Mesenchymal stem cell (in vitro differentiated cells and primary cell): ENCODE measurements around the gene SYMPK.

ENCODE experiments used
- DNase-seq: peaks from one replicate; pipeline ENCODE4 v3.0.0-alpha.2; 2013
- H2AFZ ChIP-seq: one replicate; pipeline ENCODE4 v1.6.1; 2013; ENCODE audit warnings: low read depth, mild to moderate bottlenecking, control low read depth, inconsistent platforms, low read length, moderate library complexity
- H2AK5ac ChIP-seq: 2 replicates; pipeline ENCODE4 v1.6.1; 2013; ENCODE audit warnings: low read length, moderate library complexity, mild to moderate bottlenecking, inconsistent platforms; ENCODE audit not compliant: severe bottlenecking
- H2BK120ac ChIP-seq: one replicate; pipeline ENCODE4 v1.6.1; 2013; ENCODE audit warnings: low read depth, mild to moderate bottlenecking, inconsistent platforms, low read length, moderate library complexity
- H2BK12ac ChIP-seq, 2 experiments: one replicate each; pipeline ENCODE4 v1.6.1; 2013; ENCODE audit warnings: inconsistent platforms in 2 of 2, low read length in 2 of 2, mild to moderate bottlenecking in 2 of 2, moderate library complexity in 2 of 2, control low read depth in 1 of 2
- H2BK15ac ChIP-seq: one replicate; pipeline ENCODE4 v1.6.1; 2013; ENCODE audit warnings: mild to moderate bottlenecking, low read depth, inconsistent platforms; ENCODE audit not compliant: poor library complexity, severe bottlenecking
- H2BK5ac ChIP-seq: 2 replicates; pipeline ENCODE4 v1.6.1; 2013; ENCODE audit warnings: low read depth, mild to moderate bottlenecking, low read length, control low read depth, inconsistent platforms; ENCODE audit not compliant: poor library complexity, severe bottlenecking
- H3K14ac ChIP-seq, 2 experiments: one replicate each; pipeline ENCODE4 v1.6.1; 2013; ENCODE audit warnings: inconsistent platforms in 2 of 2, low read length in 2 of 2, control low read depth in 1 of 2, mild to moderate bottlenecking in 1 of 2, moderate library complexity in 1 of 2
- H3K18ac ChIP-seq, 2 experiments: one replicate each; pipeline ENCODE4 v1.6.1; 2013; ENCODE audit warnings: inconsistent platforms in 2 of 2, low read length in 2 of 2, control low read depth in 1 of 2, low read depth in 1 of 2, mild to moderate bottlenecking in 1 of 2
- H3K23ac ChIP-seq, 2 experiments: one replicate each; pipeline ENCODE4 v1.6.1; 2013; ENCODE audit warnings: inconsistent platforms in 2 of 2, low read length in 2 of 2, mild to moderate bottlenecking in 2 of 2, moderate library complexity in 2 of 2, control low read depth in 1 of 2
- H3K27ac ChIP-seq: 2 replicates; pipeline ENCODE4 v1.5.1; 2013; ENCODE audit warnings: mild to moderate bottlenecking, moderate library complexity, low read length, control low read depth, inconsistent platforms; ENCODE audit not compliant: poor library complexity, severe bottlenecking
- H3K27me3 ChIP-seq, 2 experiments: 2 replicates each; pipeline versions ENCODE4 v1.6.1 to v1.7.0; 2013; ENCODE audit warnings: low read length in 2 of 2, mild to moderate bottlenecking in 2 of 2, moderate library complexity in 2 of 2, control low read depth in 1 of 2, inconsistent platforms in 1 of 2; ENCODE audit not compliant: control insufficient read depth in 1 of 2, insufficient read depth in 1 of 2
- H3K36me3 ChIP-seq, 2 experiments: 2 replicates each; pipeline versions ENCODE4 v1.6.1 to v1.7.0; 2013; ENCODE audit warnings: low read length in 2 of 2, control low read depth in 1 of 2, inconsistent platforms in 1 of 2, low read depth in 1 of 2, mild to moderate bottlenecking in 1 of 2; ENCODE audit not compliant: insufficient read depth in 2 of 2, control insufficient read depth in 1 of 2
- H3K4ac ChIP-seq, 2 experiments: one replicate each; pipeline ENCODE4 v1.6.1; 2013; ENCODE audit warnings: inconsistent platforms in 2 of 2, low read length in 2 of 2, mild to moderate bottlenecking in 2 of 2, moderate library complexity in 2 of 2, control low read depth in 1 of 2, low read depth in 1 of 2
- H3K4me1 ChIP-seq: 2 replicates; pipeline ENCODE4 v1.6.1; 2013; ENCODE audit warnings: low read depth, low read length, control low read depth; ENCODE audit not compliant: control insufficient read depth, insufficient read depth
- H3K4me2 ChIP-seq: 2 replicates; pipeline ENCODE4 v1.6.1; 2013; ENCODE audit warnings: low read length, mild to moderate bottlenecking, inconsistent platforms; ENCODE audit not compliant: poor library complexity, severe bottlenecking
- H3K4me3 ChIP-seq, 2 experiments: 2 replicates each; pipeline versions ENCODE4 v1.5.1 to v1.7.0; 2013; ENCODE audit warnings: low read length in 2 of 2, mild to moderate bottlenecking in 2 of 2, control low read depth in 1 of 2, low read depth in 1 of 2; ENCODE audit not compliant: insufficient read depth in 1 of 2
- H3K79me1 ChIP-seq: replicated peaks from 2 replicates; pipeline ENCODE4 v1.6.1; 2013; ENCODE audit warnings: mild to moderate bottlenecking, control low read depth, low read length, inconsistent platforms; ENCODE audit not compliant: poor library complexity, severe bottlenecking
- H3K9ac ChIP-seq: 2 replicates; pipeline ENCODE4 v1.7.0; 2013; ENCODE audit warnings: mild to moderate bottlenecking, low read length, moderate library complexity
- H3K9me3 ChIP-seq: 2 replicates; pipeline ENCODE4 v1.7.0; 2013; ENCODE audit warnings: mild to moderate bottlenecking, low read length; ENCODE audit not compliant: control insufficient read depth
- H4K8ac ChIP-seq: one replicate; pipeline ENCODE4 v1.6.1; 2013; ENCODE audit warnings: inconsistent platforms, mild to moderate bottlenecking, low read length, moderate library complexity
- H4K91ac ChIP-seq: one replicate; pipeline ENCODE4 v1.6.1; 2013; ENCODE audit warnings: mild to moderate bottlenecking, low read length, inconsistent platforms
- WGBS: methylation state at CpG from one replicate; pipeline ENCODE4 v1.1.7; 2013; ENCODE audit warnings: mixed read lengths; 5-methylcytosine and 5-hydroxymethylcytosine counted together

Gene SYMPK

DNA sequence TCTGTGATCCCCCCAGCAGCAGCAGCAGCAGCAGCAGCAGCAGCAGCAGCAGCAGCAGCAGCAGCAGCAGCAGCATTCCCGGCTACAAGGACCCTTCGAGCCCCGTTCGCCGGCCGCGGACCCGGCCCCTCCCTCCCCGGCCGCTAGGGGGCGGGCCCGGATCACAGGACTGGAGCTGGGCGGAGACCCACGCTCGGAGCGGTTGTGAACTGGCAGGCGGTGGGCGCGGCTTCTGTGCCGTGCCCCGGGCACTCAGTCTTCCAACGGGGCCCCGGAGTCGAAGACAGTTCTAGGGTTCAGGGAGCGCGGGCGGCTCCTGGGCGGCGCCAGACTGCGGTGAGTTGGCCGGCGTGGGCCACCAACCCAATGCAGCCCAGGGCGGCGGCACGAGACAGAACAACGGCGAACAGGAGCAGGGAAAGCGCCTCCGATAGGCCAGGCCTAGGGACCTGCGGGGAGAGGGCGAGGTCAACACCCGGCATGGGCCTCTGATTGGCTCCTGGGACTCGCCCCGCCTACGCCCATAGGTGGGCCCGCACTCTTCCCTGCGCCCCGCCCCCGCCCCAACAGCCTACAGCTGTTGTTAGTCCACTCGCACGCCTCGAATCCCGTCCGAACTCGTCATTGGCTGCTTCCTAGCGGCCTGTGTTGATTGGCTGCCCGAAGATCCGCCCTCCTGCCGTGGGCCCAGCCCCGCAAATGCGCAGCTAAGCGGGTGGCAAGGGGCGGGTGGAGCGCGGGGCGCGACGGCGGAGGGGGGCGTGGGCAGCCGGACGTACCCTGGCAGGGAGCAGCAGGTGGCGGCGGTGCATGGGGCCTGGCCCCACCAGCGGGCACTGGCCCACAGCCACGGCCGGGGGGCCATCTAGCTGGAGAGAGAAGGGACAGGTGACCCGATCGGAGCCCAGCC is 92.5 kb downstream of the SYMPK start:
- Histone ChIP-seq H3K27me3 (no peaks in the 10 kb centered on the region), H2BK12ac (peak overlapping the region; percentile 52 to 91), H3K27ac (peak overlapping the region; percentile 95), H3K14ac (peak overlapping the region in 1 of 2 experiments; percentile 82), H3K36me3 (peaks cover 38 to 41% of the 10 kb centered on the region in 2 experiments), H3K9ac (peak overlapping the region; percentile 91), H3K18ac (peak overlapping the region; percentile 85 to 93), H2BK120ac (no peak overlapping the region), H4K91ac (peak overlapping the region; percentile 95), H3K4me3 (peak overlapping the region; percentile 63 to 78), H3K4me1 (peaks cover 39% of the 10 kb centered on the region), H2AK5ac (no peak overlapping the region), H3K23ac (no peak overlapping the region), H2BK5ac (no peak overlapping the region), H3K79me1 (peaks cover 9% of the 10 kb centered on the region), H2AFZ (no peak overlapping the region), H3K4ac (peak overlapping the region; percentile 94 to 96), H2BK15ac (peak overlapping the region; percentile 55), H4K8ac (peak overlapping the region; percentile 88), H3K9me3 (no peaks in the 10 kb centered on the region), H3K4me2 (peak overlapping the region; percentile 98)
- 3% methylated on average over 79 of the region's 79 CpGs for WGBS
- peak; percentile 99 for DNase-seq

DNA sequence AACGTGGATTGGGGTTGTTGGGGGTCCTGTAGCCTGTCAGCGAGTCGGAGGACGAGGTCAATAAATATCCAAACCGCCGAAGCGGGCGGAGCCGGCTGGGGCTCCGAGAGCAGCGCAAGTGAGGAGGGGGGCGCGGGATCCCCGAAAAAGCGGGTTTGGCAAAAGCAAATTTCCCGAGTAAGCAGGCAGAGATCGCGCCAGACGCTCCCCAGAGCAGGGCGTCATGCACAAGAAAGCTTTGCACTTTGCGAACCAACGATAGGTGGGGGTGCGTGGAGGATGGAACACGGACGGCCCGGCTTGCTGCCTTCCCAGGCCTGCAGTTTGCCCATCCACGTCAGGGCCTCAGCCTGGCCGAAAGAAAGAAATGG is 93.1 kb downstream of the SYMPK start:
- H3K79me1 ChIP-seq: peaks cover 14% of the 10 kb centered on the region
- peak overlapping the region; percentile 71 for H2BK120ac ChIP-seq
- H3K4ac ChIP-seq: peak overlapping the region; percentile 94 to 96
- peak; percentile 68 for DNase-seq
- H2BK5ac ChIP-seq: peak overlapping the region; percentile 51
- H4K91ac ChIP-seq: peak overlapping the region; percentile 95
- peak overlapping the region; percentile 95 for H3K27ac ChIP-seq
- H3K9me3 ChIP-seq: no peaks in the 10 kb centered on the region
- H2BK12ac ChIP-seq: peak overlapping the region; percentile 52 to 91
- H4K8ac ChIP-seq: peak overlapping the region; percentile 88
- H3K36me3 ChIP-seq: peaks cover 36 to 44% of the 10 kb centered on the region in 2 experiments
- H3K27me3 ChIP-seq: no peaks in the 10 kb centered on the region
- no peak overlapping the region for H2BK15ac ChIP-seq
- H3K14ac ChIP-seq: peak overlapping the region; percentile 43 to 82
- peak overlapping the region; percentile 85 to 93 for H3K18ac ChIP-seq
- H3K4me2 ChIP-seq: peak overlapping the region; percentile 98
- peak overlapping the region; percentile 63 to 78 for H3K4me3 ChIP-seq
- WGBS: under 1% methylated on average over 27 of the region's 28 CpGs
- H2AK5ac ChIP-seq: peak overlapping the region; percentile 78
- peaks cover 44% of the 10 kb centered on the region for H3K4me1 ChIP-seq
- H2AFZ ChIP-seq: peak overlapping the region; percentile 7
- H3K23ac ChIP-seq: peak overlapping the region in 1 of 2 experiments; percentile 87
- peak overlapping the region; percentile 91 for H3K9ac ChIP-seq

DNA sequence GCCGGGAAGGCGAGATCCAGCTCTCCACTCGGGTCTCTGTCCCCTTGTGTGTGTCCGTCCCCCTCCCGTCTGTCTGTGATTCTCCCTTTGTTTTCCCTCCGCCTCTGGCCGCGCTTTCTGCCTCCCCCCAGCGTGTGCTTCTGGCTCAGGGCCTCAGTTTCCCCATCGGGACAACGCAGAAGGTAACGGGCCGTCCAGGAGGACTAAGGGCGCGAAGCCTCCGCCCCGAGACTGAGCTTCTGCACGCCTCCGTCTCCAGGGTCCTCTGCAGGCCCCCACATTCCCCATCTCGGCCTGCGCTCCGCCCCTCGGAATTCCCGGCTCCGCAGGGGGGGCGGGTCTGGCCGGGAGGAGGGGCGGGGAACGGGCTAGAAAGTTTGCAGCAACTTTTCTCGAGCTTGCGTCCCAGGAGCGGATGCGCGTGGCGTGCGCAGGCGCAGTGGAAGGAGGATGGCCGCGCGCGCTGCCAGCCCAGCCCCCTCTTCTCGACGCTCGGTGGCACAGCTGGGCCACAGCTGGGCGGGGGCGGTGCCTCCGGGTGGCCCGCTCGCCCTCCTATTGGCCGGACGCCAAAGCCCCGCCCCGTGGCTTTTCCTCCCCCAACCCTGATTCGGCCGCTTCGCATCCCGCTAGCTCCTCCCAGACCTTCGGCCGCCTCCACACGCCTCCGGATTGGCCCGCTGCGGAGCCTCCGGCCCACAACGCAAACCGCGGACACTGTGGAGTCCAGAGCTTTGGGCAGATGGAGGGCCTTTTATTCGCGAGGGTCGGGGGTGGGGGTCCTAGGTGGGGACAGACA is 93.8 kb downstream of the SYMPK start, which contains the start of gene SIX5:
SIX5 (minus strand) TSS at position 269 of the 799 bp plus-strand sequence. CDS start 408 bp downstream, outside the sequence.
- peak within 1 kb of the TSS; percentile 84 for H2BK5ac ChIP-seq
- DNase-seq: peak; percentile 98
- H3K36me3 ChIP-seq: peaks cover 31 to 42% of the 10 kb centered on the region in 2 experiments
- peaks cover 14% of the 10 kb centered on the region for H3K79me1 ChIP-seq
- peaks cover 47% of the 10 kb centered on the region for H3K4me1 ChIP-seq
- peak within 1 kb of the TSS; percentile 94 to 96 for H3K4ac ChIP-seq
- H2AK5ac ChIP-seq: peak within 1 kb of the TSS; percentile 78
- no peaks in the 10 kb centered on the region for H3K27me3 ChIP-seq
- peak within 1 kb of the TSS; percentile 88 for H4K8ac ChIP-seq
- H3K14ac ChIP-seq: peak within 1 kb of the TSS; percentile 43 to 82
- peak within 1 kb of the TSS; percentile 95 for H4K91ac ChIP-seq
- H3K18ac ChIP-seq: peak within 1 kb of the TSS; percentile 98 to 99
- H3K4me2 ChIP-seq: peak within 1 kb of the TSS; percentile 98
- WGBS: under 1% methylated on average over 57 of the region's 70 CpGs
- H3K23ac ChIP-seq: peak within 1 kb of the TSS in 1 of 2 experiments; percentile 87
- peak within 1 kb of the TSS; percentile 73 for H2BK15ac ChIP-seq
- peak within 1 kb of the TSS; percentile 97 for H2BK120ac ChIP-seq
- peak within 1 kb of the TSS; percentile 95 for H3K27ac ChIP-seq
- H2AFZ ChIP-seq: peak within 1 kb of the TSS; percentile 29
- H3K9ac ChIP-seq: peak within 1 kb of the TSS; percentile 95
- H3K4me3 ChIP-seq: peak within 1 kb of the TSS; percentile 82 to 89
- no peaks in the 10 kb centered on the region for H3K9me3 ChIP-seq
- peak within 1 kb of the TSS; percentile 52 to 91 for H2BK12ac ChIP-seq
